HL-60 (cell line): Measurements from ENCODE around the gene LYRM1.

Experiments used
- DNase-seq, 2 experiments: peaks; one replicate each; pipeline ENCODE4 v3.0.0-alpha.2; 2010 to 2020; ENCODE audit warnings: low read depth in 1 of 2, low spot score in 1 of 2
- H3K27ac ChIP-seq: fragments of 250-450 bp; sonication (Bioruptor Pico); replicated peaks from 2 replicates; pipeline ENCODE4 v1.5.1; 2020; ENCODE audit warnings: mild to moderate bottlenecking, moderate library complexity
- H3K27me3 ChIP-seq: fragments of 250-450 bp; sonication (Bioruptor Pico); 2 replicates; pipeline ENCODE4 v1.5.1; 2021; ENCODE audit warnings: mild to moderate bottlenecking, moderate library complexity; ENCODE audit not compliant: insufficient read depth, poor library complexity, severe bottlenecking
- H3K4me3 ChIP-seq: replicated peaks from 2 replicates; pipeline ENCODE4 v1.5.1; 2011; ENCODE audit warnings: mild to moderate bottlenecking, control low read depth, low read length; ENCODE audit not compliant: insufficient read depth
- CTCF ChIP-seq: IDR thresholded peaks from one replicate; pipeline ENCODE4 v1.5.1; 2011; ENCODE audit warnings: low read length, control low read depth, inconsistent platforms; ENCODE audit not compliant: insufficient read depth
- GABPA ChIP-seq: IDR thresholded peaks from 2 replicates; pipeline ENCODE4 v1.6.1; 2012; ENCODE audit warnings: low read depth
- POLR2AphosphoS5 ChIP-seq: IDR thresholded peaks from 2 replicates; pipeline ENCODE4 v1.6.1; 2012; ENCODE audit warnings: low read depth
- REST ChIP-seq: IDR thresholded peaks from 2 replicates; pipeline ENCODE4 v1.6.1; 2012; ENCODE audit warnings: low read depth; ENCODE audit not compliant: insufficient replicate concordance
- SPI1 ChIP-seq: IDR thresholded peaks from 2 replicates; pipeline ENCODE4 v1.6.1; 2012; ENCODE audit warnings: low read depth, mild to moderate bottlenecking, borderline replicate concordance

Gene LYRM1

GRCh38 chr16:20948444-20948843 lies 47.9 kb downstream of the LYRM1 start:
- no peak overlapping the region for H3K4me3 ChIP-seq
- no peak overlapping the region for H3K27ac ChIP-seq
- DNase-seq, result no peak
- no peaks in the 10 kb centered on the region for H3K27me3 ChIP-seq
- no peak for TF ChIP-seq GABPA
- TF ChIP-seq CTCF, result no peak
- no peak for TF ChIP-seq REST
- no peak for TF ChIP-seq POLR2AphosphoS5
- TF ChIP-seq SPI1, result no peak

- H3K27me3 ChIP-seq, result no peaks in the 10 kb centered on the region
- H3K4me3 ChIP-seq, result no peak overlapping the region
- H3K27ac ChIP-seq, result no peak overlapping the region
- TF ChIP-seq POLR2AphosphoS5 (no peak), REST (no peak), GABPA (no peak), SPI1 (no peak), CTCF (no peak)
- no peak for DNase-seq
These were observed 49.1 kb downstream of the LYRM1 start for GRCh38 chr16:20949660-20950059.

- Histone ChIP-seq H3K27ac (no peak overlapping the region), H3K27me3 (no peaks in the 10 kb centered on the region), H3K4me3 (no peak overlapping the region)
- no peak for DNase-seq
- TF ChIP-seq CTCF, result no peak
- TF ChIP-seq SPI1, result no peak
These were observed 49.7 kb downstream of the LYRM1 start for GRCh38 chr16:20950294-20950693.

- H3K27me3 ChIP-seq, result no peaks in the 10 kb centered on the region
- no peak overlapping the region for H3K4me3 ChIP-seq
- no peak for DNase-seq
- TF ChIP-seq POLR2AphosphoS5 (no peak), GABPA (no peak), SPI1 (no peak), CTCF (no peak), REST (no peak)
- H3K27ac ChIP-seq, result no peak overlapping the region
These were observed 51.8 kb downstream of the LYRM1 start for GRCh38 chr16:20952139-20952920.
